ENCODE measurements around the gene DCC. TPM values are rescaled to one million over a fixed set of nuclear protein-coding genes. Genes with fewer than 3 reads are reported as not detected.
A peak's percentile ranks its signal among the peaks of the same experiment; 100 is the strongest.

The DCC gene, protein sequence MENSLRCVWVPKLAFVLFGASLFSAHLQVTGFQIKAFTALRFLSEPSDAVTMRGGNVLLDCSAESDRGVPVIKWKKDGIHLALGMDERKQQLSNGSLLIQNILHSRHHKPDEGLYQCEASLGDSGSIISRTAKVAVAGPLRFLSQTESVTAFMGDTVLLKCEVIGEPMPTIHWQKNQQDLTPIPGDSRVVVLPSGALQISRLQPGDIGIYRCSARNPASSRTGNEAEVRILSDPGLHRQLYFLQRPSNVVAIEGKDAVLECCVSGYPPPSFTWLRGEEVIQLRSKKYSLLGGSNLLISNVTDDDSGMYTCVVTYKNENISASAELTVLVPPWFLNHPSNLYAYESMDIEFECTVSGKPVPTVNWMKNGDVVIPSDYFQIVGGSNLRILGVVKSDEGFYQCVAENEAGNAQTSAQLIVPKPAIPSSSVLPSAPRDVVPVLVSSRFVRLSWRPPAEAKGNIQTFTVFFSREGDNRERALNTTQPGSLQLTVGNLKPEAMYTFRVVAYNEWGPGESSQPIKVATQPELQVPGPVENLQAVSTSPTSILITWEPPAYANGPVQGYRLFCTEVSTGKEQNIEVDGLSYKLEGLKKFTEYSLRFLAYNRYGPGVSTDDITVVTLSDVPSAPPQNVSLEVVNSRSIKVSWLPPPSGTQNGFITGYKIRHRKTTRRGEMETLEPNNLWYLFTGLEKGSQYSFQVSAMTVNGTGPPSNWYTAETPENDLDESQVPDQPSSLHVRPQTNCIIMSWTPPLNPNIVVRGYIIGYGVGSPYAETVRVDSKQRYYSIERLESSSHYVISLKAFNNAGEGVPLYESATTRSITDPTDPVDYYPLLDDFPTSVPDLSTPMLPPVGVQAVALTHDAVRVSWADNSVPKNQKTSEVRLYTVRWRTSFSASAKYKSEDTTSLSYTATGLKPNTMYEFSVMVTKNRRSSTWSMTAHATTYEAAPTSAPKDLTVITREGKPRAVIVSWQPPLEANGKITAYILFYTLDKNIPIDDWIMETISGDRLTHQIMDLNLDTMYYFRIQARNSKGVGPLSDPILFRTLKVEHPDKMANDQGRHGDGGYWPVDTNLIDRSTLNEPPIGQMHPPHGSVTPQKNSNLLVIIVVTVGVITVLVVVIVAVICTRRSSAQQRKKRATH (N-terminal part only)
- total RNA-seq (ENCODE audit: unreplicated experiment): 14.7 TPM
- long read RNA-seq, partial matches to known transcripts: 0 of 5 reads
- long read RNA-seq, other reads (novel, unspliced or antisense): 5 of 5 reads

DNA sequence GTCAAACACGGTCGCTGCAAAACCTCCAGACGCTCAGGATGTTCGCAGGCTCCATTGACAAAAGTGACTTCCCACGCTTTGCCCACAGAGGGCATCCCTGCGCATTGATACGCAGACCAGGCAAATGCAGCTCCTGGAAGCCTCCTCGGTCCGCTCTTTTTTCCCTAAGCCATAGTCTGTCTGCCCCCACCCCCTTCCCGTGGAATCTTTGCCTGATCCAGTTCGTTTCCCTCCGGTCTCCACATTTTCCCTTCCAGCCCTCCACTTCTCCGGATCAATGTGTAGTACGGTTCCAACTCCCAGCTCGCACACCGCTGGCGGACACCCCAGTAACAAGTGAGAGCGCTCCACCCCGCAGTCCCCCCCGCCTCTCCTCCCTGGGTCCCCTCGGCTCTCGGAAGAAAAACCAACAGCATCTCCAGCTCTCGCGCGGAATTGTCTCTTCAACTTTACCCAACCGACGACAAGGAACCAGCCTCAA, at the start of gene DCC:
Gene DCC, plus strand, starts transcription at position 307 of the 481 bp plus-strand sequence. CDS start 591 bp downstream, outside the sequence.
- peak within 1 kb of the TSS; percentile 87 for H3K4me3 Mint-ChIP-seq (ENCODE audit: unreplicated experiment)
- TF ChIP-seq, protein P1, sequence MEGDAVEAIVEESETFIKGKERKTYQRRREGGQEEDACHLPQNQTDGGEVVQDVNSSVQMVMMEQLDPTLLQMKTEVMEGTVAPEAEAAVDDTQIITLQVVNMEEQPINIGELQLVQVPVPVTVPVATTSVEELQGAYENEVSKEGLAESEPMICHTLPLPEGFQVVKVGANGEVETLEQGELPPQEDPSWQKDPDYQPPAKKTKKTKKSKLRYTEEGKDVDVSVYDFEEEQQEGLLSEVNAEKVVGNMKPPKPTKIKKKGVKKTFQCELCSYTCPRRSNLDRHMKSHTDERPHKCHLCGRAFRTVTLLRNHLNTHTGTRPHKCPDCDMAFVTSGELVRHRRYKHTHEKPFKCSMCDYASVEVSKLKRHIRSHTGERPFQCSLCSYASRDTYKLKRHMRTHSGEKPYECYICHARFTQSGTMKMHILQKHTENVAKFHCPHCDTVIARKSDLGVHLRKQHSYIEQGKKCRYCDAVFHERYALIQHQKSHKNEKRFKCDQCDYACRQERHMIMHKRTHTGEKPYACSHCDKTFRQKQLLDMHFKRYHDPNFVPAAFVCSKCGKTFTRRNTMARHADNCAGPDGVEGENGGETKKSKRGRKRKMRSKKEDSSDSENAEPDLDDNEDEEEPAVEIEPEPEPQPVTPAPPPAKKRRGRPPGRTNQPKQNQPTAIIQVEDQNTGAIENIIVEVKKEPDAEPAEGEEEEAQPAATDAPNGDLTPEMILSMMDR (IDR thresholded peaks at IDR 0.05; ENCODE audit: unreplicated experiment): no peak
- H3K36me3 Mint-ChIP-seq (ENCODE audit: low read depth, unreplicated experiment): no peaks in the 10 kb centered on the region
- peak; percentile 67 for DNase-seq (ENCODE audit: low spot score)
- H3K4me1 Mint-ChIP-seq (ENCODE audit: unreplicated experiment): peaks cover 17% of the 10 kb centered on the region
- H3K27me3 Mint-ChIP-seq (ENCODE audit: unreplicated experiment): peaks cover 10% of the 10 kb centered on the region
- no peak within 1 kb of the TSS for H3K27ac Mint-ChIP-seq (ENCODE audit: unreplicated experiment)
- H3K9me3 Mint-ChIP-seq (ENCODE audit: unreplicated experiment): no peaks in the 10 kb centered on the region

DNA sequence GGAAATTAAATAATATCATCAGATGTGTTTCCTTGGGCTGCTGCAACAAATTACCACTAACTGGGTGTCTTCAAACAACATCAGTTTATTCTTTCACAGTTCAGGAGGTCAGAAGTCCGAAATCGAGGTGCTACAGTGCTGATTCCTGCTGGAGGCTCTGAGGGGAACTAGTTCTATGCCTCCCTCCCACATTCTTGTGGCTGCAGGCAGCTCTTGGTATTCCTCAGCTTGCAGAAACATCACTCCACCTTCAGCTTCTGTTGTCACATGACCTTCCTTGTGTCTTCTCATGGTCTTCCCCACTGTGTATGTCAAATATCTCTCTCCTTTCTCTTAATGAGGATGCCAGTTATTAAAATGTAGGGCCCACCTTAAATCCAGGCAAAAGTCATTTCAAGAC, 29.3 kb upstream of the DCC start:
- TF ChIP-seq, protein P1 (IDR thresholded peaks at IDR 0.05; ENCODE audit: unreplicated experiment): no peak
- Mint-ChIP-seq H3K27me3 (ENCODE audit: unreplicated experiment) (no peaks in the 10 kb centered on the region), H3K4me3 (ENCODE audit: unreplicated experiment) (no peak overlapping the region), H3K9me3 (ENCODE audit: unreplicated experiment) (no peaks in the 10 kb centered on the region), H3K36me3 (ENCODE audit: low read depth, unreplicated experiment) (no peaks in the 10 kb centered on the region), H3K27ac (ENCODE audit: unreplicated experiment) (no peak overlapping the region), H3K4me1 (ENCODE audit: unreplicated experiment) (no peaks in the 10 kb centered on the region)
- DNase-seq (ENCODE audit: low spot score): no peak

DNA sequence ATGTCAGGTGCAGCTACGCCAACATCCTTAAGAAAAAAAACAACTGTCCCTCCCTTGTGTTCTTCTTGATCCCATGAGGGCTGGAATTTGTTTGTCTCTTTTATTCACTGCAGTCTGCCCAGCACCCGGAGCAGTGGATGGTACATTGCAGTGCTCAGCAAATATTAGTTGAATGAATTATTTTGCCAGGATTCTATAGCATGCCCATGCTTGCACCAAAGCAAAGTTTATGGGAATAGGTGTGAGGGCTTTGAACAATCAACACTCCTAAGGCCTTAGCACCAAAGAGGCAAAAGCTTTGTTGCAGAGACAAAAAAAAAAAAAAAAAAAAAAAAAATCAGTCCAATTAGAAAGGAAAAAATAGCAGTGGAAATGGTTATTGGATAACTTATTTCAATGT, 28.7 kb upstream of the DCC start:
- no peaks in the 10 kb centered on the region for H3K4me1 Mint-ChIP-seq (ENCODE audit: unreplicated experiment)
- no peaks in the 10 kb centered on the region for H3K27me3 Mint-ChIP-seq (ENCODE audit: unreplicated experiment)
- no peak for DNase-seq (ENCODE audit: low spot score)
- no peak overlapping the region for H3K4me3 Mint-ChIP-seq (ENCODE audit: unreplicated experiment)
- H3K9me3 Mint-ChIP-seq (ENCODE audit: unreplicated experiment): no peaks in the 10 kb centered on the region
- TF ChIP-seq, protein P1 (IDR thresholded peaks at IDR 0.05; ENCODE audit: unreplicated experiment): no peak
- H3K36me3 Mint-ChIP-seq (ENCODE audit: low read depth, unreplicated experiment): no peaks in the 10 kb centered on the region
- H3K27ac Mint-ChIP-seq (ENCODE audit: unreplicated experiment): no peak overlapping the region

DNA sequence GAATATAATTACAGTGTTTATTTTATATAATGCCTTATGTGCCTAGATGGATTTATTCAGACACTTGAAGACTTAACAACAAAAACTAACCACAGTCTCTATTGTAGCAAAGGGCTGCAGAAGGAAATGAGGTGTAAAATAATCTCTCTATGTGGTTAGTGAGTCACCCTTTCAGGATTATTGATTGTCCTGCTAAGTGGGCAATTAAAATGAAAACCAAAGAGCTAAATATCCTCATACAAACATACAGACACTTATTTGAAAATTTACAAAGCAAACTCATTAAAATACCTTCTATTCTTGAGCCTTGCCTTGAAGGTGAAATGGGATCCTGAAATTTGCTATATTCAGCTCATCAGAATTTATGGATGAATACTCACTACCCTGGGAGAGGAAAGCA, 27.7 kb upstream of the DCC start:
- H3K4me1 Mint-ChIP-seq (ENCODE audit: unreplicated experiment): no peaks in the 10 kb centered on the region
- H3K9me3 Mint-ChIP-seq (ENCODE audit: unreplicated experiment): no peaks in the 10 kb centered on the region
- H3K27me3 Mint-ChIP-seq (ENCODE audit: unreplicated experiment): no peaks in the 10 kb centered on the region
- DNase-seq (ENCODE audit: low spot score): no peak
- TF ChIP-seq, protein P1 (IDR thresholded peaks at IDR 0.05; ENCODE audit: unreplicated experiment): no peak
- no peak overlapping the region for H3K4me3 Mint-ChIP-seq (ENCODE audit: unreplicated experiment)
- no peak overlapping the region for H3K27ac Mint-ChIP-seq (ENCODE audit: unreplicated experiment)
- no peaks in the 10 kb centered on the region for H3K36me3 Mint-ChIP-seq (ENCODE audit: low read depth, unreplicated experiment)

Data from endothelial cell (in vitro differentiated cells).